BE2C (cell line): Measurements from ENCODE around the gene AFF1.

Experiments
- DNase-seq: peaks from one replicate; pipeline ENCODE4 v3.0.0-alpha.2; 2020
- H3K27me3 ChIP-seq: fragments of 250-450 bp; sonication (Bioruptor Pico); 2 replicates; pipeline ENCODE4 v1.5.1; 2020; ENCODE audit warnings: mild to moderate bottlenecking
- H3K36me3 ChIP-seq: fragments of 250-450 bp; sonication (Bioruptor Pico); 2 replicates; pipeline ENCODE4 v1.5.1; 2020; ENCODE audit warnings: mild to moderate bottlenecking
- H3K4me1 ChIP-seq: fragments of 250-450 bp; sonication (Bioruptor Pico); 2 replicates; pipeline ENCODE4 v1.5.1; 2020
- H3K4me3 ChIP-seq: 2 replicates; pipeline ENCODE4 v1.5.1; 2011; ENCODE audit warnings: low read depth, low read length
- H3K9me3 ChIP-seq: fragments of 250-450 bp; sonication (Bioruptor Pico); 2 replicates; pipeline ENCODE4 v1.5.1; 2020
- TF ChIP-seq, protein P1 (sequence below): IDR thresholded peaks from 2 replicates; pipeline ENCODE4 v1.5.1; 2012; ENCODE audit warnings: mild to moderate bottlenecking, low read depth, low read length

AFF1 gene

GRCh38 chr4:87112063-87112462 is 177.3 kb downstream of the AFF1 start:
- peaks cover 27% of the 10 kb centered on the region for H3K36me3 ChIP-seq
- DNase-seq = no peak
- H3K4me1 ChIP-seq = peaks cover 13% of the 10 kb centered on the region
- TF ChIP-seq, protein P1, sequence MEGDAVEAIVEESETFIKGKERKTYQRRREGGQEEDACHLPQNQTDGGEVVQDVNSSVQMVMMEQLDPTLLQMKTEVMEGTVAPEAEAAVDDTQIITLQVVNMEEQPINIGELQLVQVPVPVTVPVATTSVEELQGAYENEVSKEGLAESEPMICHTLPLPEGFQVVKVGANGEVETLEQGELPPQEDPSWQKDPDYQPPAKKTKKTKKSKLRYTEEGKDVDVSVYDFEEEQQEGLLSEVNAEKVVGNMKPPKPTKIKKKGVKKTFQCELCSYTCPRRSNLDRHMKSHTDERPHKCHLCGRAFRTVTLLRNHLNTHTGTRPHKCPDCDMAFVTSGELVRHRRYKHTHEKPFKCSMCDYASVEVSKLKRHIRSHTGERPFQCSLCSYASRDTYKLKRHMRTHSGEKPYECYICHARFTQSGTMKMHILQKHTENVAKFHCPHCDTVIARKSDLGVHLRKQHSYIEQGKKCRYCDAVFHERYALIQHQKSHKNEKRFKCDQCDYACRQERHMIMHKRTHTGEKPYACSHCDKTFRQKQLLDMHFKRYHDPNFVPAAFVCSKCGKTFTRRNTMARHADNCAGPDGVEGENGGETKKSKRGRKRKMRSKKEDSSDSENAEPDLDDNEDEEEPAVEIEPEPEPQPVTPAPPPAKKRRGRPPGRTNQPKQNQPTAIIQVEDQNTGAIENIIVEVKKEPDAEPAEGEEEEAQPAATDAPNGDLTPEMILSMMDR = no peak
- no peak overlapping the region for H3K4me3 ChIP-seq
- no peaks in the 10 kb centered on the region for H3K9me3 ChIP-seq
- H3K27me3 ChIP-seq = no peaks in the 10 kb centered on the region

DNA sequence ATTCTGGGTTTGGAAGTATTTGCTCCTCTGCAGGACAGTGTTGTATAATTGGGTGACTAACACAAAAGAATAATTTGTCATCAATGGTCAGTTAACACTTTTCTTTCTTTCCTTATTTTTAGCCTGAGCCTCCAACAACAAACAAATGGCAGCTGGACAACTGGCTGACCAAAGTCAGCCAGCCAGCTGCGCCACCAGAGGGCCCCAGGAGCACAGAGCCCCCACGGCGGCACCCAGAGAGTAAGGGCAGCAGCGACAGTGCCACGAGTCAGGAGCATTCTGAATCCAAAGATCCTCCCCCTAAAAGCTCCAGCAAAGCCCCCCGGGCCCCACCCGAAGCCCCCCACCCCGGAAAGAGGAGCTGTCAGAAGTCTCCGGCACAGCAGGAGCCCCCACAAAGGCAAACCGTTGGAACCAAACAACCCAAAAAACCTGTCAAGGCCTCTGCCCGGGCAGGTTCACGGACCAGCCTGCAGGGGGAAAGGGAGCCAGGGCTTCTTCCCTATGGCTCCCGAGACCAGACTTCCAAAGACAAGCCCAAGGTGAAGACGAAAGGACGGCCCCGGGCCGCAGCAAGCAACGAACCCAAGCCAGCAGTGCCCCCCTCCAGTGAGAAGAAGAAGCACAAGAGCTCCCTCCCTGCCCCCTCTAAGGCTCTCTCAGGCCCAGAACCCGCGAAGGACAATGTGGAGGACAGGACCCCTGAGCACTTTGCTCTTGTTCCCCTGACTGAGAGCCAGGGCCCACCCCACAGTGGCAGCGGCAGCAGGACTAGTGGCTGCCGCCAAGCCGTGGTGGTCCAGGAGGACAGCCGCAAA is 179.6 kb downstream of the AFF1 start:
- TF ChIP-seq, protein P1 = peak; percentile 33
- peaks cover 38% of the 10 kb centered on the region for H3K36me3 ChIP-seq
- peak; percentile 28 for DNase-seq
- H3K4me1 ChIP-seq = peaks cover 4% of the 10 kb centered on the region
- no peak overlapping the region for H3K4me3 ChIP-seq
- no peaks in the 10 kb centered on the region for H3K9me3 ChIP-seq
- H3K27me3 ChIP-seq = no peaks in the 10 kb centered on the region

GRCh38 chr4:87116231-87116630 is 181.4 kb downstream of the AFF1 start:
- no peaks in the 10 kb centered on the region for H3K9me3 ChIP-seq
- peaks cover 4% of the 10 kb centered on the region; the same call in 1 of the 2 replicates for H3K4me1 ChIP-seq
- H3K27me3 ChIP-seq = no peaks in the 10 kb centered on the region
- no peak overlapping the region for H3K4me3 ChIP-seq
- TF ChIP-seq, protein P1 = no peak
- DNase-seq = no peak
- H3K36me3 ChIP-seq = peaks cover 41% of the 10 kb centered on the region

DNA sequence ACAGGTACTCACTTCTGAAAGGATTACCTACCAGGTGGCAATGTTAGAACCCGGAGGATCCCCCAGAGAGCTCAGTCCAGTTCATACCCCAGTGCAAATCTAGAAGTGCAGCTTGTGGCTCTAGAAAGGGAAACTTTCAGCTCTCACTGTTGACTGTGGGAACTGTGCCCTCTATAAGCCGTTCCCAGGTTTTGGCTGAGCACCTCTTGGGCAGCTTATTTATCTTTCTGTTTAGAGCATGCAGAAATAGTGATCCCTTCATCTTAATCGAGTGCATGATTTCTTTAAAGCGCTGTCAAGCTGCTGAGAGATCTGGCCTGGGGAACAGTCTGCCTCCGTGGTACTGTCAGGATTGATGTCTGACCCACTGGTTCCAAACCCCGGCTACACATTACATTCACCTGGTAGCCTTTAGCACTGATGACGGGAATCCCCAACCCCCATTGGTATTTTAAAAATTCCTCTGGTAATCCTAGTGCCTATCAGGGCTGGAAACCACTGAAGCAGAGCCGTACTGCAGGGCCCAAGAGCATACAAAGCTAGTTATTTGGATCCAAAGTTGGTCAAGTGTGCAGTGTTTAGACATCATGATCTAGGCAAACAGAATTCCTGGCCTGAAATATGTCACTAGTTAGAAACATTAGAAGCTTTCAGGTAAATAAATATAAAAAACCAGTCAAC is 182.4 kb downstream of the AFF1 start:
- Histone ChIP-seq H3K36me3 (peaks cover 37% of the 10 kb centered on the region), H3K27me3 (no peaks in the 10 kb centered on the region), H3K4me3 (no peak overlapping the region), H3K9me3 (no peaks in the 10 kb centered on the region), H3K4me1 (peaks cover 2% of the 10 kb centered on the region; the same call in 1 of the 2 replicates)
- TF ChIP-seq, protein P1 = no peak
- DNase-seq = no peak

- Histone ChIP-seq H3K27me3 (no peaks in the 10 kb centered on the region), H3K4me3 (no peak overlapping the region), H3K4me1 (no peaks in the 10 kb centered on the region), H3K9me3 (no peaks in the 10 kb centered on the region), H3K36me3 (peaks cover 33% of the 10 kb centered on the region)
- TF ChIP-seq, protein P1 = no peak
- DNase-seq = no peak
These were observed 182.9 kb downstream of the AFF1 start for GRCh38 chr4:87117732-87118075.

DNA sequence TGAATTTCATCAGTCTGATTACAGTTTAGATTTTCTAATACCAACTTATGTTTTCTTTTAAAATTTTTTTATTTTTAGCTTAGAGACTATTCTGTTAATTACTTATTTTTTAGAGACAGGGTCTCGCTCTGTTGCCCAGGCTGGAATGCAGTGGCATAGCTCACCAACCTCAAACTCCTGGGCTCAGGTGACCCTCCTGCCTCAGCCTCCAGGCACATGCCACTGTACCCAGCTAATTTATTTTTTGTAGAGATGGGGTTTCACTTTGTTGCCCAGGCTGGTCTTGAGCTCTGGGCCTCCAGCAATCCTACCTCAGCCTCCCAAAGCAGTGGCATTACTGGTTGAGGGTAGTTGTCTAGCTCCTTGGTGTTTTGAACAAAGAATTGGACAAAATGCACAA is 183.6 kb downstream of the AFF1 start:
- no peaks in the 10 kb centered on the region for H3K4me1 ChIP-seq
- H3K4me3 ChIP-seq = no peak overlapping the region
- no peak for DNase-seq
- no peaks in the 10 kb centered on the region for H3K27me3 ChIP-seq
- TF ChIP-seq, protein P1 = no peak
- H3K9me3 ChIP-seq = no peaks in the 10 kb centered on the region
- H3K36me3 ChIP-seq = peaks cover 33% of the 10 kb centered on the region
